Right hindlimb (tissue), 1 donor: ENCODE results near the gene UQCR11.
"Not testable (repeated sequence)": the region's sequence is repeated elsewhere in the genome, so short reads cannot be mapped to it uniquely, and the experiment has no call there.

Experiments used
- DNase-seq: peaks from one replicate; pipeline ENCODE4 v3.0.0-alpha.2; 2018

The UQCR11 gene

DNA sequence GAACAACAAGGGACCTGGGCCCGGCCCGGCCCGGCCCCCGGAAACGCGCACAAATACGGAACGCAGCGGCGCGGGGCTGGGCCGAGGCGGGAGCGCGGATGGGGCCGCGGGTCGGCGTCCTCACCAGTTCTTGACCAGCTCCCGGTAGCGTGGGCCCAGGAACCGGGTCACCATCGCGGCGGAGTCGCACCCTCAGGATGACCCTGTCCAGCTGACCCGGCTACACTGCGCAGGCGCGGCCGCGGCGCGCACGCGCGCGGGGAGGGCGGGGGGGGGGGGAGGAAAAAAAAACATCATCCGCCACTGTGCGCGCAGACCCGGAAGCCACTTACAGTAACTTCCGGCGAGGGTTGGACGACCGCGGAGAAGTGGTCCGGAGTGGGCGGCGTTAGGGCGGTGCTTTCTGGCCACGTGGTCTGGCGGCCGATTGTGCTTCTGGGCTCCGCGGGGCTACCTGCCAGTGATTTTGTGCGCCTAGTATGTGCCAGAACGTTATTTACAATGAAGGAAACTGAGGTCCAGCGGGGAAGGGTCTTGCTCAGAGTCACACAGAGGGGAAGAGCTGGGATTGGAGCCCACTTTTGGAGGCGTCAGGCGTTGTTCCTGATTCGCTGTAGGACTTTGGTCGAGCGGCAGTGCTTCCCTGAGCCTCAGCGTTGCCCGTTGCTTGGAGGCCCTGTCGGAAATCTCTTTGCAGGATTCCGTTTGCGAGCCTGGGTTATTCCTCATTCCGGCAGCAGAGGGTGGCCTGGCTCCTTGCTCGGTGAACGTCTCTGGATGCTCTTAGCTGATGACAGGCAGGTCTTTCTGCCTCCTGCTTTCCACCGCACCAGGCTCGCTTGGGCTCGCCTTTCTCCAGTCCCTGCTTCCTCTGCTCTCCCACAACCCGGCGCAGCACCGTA lies at the start of gene UQCR11:
TSS of gene UQCR11 (minus strand) at position 227 of the 902 bp plus-strand sequence. CDS start at position 174, 53 bp downstream.
- peak; percentile 97 for DNase-seq

DNA sequence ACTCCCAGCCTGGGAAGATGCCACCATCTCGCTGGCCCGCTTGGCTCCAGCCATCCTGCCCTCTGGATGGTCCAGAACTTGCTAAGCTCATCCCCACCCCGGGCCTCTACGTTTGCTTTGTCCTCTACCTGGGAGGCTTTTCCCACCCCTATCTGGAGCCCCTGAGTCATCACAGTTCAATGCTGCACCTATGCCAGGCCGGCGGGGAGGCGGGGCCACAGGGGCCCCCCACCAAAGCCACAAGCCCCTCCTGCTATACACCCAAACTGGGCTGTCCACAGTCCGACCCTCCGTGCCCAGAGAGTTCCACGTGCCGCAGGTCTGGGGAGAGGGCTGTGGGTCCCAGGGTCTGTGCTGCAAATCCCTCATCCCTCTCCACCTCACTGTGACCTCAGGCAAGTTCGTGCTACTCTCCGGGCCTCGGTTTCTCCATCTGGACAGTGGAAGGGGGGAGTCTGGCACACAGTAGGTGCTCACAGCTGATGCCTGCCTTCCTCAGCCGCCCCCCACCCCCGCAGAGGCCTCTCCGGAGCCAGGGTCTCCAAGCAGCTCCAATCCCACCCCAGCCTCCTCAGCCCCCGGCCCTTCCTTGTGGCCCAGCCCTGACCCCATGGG lies 49.0 kb upstream of the UQCR11 start:
- peak; percentile 16 for DNase-seq

DNA sequence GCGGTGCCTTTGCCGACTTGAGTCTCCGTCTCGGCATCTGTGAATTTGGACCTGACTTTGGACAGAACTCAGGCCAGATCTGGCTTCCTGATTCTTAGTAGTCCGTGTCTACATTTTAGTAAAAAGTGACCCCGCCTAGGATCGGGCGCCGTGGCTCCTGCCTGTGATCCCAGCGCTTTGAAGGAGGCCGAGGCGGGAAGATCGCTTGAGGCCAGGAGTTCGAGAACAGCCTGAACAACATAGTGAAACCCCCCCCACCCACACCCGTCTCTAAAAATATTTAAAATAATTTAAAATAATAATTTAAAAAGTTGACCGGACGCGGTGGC lies 48.0 kb upstream of the UQCR11 start:
- DNase-seq: no peak

DNA sequence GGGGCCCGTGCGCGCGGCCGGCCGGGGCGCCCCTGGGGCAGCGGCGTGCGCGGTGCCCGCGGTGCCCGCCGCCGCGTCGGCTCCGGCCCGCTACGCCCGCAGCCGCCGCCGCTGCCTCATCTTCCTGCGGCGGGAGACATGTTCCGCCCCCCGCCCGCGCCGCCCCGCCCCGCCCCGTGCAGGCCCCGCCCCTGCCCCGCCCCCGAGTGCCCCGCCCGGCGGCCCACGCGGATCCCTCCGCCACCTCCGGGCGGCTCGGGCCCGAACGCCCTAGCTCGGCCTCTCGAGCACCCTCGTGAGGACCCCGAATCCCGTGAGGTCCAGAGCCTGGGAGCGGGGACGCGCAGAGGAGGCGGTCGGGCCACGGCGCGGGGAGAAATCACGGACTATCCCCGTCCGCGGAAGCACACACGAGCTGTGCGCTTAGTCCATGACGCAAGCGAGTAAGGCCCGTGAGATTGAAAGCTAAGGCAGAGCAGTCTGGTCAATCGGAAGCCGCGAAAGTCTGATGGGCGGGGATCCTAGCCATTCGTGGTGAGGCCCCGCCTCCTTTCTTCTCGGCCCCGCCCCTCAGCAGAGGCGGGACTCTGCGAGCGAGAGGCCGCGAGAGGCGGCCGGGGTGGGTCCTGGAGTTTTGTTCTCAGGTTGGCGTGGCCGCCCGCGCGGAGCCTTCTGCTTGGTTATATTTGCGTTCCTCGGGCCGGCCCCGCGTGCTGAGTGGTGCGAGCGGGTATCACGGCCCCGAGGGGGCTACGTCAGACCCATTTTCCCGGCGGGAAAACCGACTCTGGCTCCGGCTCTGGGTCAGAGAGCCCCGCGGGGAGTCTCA lies 47.4 kb upstream of the UQCR11 start, which contains the start of gene TCF3:
TSS of gene TCF3 (minus strand) at position 145 of the 829 bp plus-strand sequence. CDS start 2,367 bp downstream, outside the sequence.
- peak; percentile 99 for DNase-seq

DNA sequence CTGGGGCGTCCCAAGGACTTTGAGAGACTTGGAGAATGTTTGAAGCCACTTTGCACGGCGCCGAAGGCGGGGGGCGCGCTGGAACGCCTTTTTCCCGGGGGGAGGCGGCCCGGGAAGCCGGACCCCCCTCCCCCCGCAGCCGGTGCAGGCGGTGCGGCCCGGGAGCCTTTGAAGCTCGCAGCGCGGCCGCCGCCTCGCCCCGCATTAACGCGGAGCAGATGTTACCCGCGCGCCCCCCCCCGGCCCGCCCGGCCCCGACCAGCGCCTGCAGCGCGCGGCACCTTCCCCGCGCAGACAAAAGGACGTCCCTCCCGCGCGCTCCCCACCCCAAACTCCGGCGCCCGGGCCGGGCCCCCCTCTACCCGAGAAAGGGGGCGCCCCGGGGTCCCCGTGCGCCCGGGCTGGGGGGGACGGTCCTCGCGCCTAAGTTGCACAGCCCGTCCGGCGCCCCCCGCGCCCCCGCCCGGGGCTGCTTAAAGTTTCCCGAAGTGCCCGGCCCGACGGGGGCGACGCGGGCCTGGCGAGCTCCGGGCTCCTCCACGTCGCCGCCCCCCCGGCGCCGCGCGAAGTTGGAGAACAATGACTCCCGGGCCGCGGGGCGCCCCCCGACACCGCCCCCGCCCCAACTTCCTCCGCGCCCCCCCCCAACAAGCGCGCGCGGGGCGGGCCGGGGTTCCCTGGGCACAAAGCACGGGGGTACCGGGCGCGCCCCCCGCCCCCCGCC lies 46.5 kb upstream of the UQCR11 start:
- DNase-seq: peak; percentile 73

DNA sequence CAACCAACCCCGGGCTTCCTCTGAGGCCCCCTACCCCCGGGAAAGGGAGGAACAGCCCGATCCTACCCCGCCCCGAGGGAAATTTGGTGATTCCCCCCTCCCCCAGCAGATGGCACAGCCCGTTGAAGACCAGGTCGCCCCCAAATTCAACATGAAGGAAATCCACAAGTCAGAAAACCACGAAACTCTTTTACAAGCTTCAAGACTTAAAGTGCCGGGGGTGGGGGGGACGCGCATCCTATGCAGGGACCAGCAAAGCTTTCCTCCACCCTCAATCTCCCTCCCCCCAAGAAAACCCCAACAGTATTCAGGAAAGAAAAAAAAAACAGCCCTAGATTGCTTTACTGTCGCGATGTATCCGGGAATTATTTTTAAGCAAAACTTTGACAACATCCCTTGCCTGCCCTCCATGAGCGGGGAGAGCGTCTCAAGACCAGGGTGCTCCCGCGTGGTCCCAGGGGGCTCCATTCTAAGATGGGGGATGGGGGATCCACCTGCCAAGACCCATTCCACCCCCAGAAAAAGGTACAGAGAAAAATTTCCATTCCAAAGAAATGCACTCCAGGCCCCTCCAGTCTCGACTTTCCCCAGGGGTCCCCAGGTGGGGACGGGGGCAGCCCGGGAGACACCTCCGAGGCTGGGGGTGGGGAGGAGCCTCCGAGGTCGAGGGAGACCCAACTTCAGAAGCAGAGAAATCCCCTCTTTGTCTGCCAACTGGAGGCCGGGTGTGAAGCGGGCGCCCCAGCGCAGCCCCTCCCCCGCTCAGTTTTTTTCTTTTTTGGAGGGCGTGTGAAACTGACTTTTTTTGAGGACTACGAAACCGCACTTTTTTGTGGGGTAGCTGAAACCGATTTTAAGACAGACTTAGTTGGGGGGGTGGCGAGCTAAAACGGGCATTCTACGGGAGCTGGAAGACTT lies 45.6 kb upstream of the UQCR11 start:
- DNase-seq: peak; percentile 65

DNA sequence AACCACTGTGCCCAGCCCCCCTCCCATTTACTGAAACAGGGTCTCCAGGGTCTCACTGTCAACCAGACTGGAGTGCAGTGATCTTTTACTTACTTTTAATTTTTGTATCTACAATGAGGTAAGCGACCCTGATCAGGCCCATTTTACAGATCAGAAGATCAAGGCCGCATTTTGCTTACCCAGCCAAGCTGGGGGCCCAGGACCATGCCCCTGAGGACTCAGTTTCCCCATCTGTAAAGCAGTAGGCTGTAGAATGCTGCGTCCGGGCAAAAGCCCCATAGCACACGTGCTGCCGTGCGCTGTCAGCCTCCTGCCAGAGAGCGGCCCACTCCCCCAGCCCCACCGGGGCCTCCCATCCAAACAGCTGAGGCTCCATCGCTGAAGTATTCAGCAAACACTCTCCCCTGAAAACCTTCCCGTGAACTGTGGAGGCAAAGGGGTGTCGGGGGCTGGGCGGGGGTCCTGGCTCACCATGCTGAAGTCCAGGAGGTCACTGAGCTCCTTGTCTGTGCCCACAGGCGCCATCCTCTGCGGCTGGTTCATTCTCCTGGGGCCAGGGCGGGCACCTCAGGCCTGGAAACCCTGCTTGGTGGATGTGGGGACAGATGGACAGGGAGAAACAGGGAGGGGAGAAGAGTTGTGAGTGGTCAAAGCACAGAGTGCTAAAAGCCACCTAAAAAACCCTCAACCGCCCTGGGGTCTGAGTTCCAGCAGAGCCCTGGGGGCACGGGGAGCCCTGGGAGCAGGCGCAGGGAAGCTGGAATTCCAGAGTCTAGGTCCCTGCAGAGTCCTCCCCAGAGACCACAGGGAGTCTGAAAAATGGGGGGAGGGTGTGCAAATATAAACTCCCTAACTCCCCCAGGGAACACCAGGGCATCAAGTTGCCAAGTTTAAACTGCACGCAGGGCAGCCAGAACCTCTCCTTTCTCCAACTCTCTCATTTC lies 44.7 kb upstream of the UQCR11 start:
- DNase-seq: no peak

DNA sequence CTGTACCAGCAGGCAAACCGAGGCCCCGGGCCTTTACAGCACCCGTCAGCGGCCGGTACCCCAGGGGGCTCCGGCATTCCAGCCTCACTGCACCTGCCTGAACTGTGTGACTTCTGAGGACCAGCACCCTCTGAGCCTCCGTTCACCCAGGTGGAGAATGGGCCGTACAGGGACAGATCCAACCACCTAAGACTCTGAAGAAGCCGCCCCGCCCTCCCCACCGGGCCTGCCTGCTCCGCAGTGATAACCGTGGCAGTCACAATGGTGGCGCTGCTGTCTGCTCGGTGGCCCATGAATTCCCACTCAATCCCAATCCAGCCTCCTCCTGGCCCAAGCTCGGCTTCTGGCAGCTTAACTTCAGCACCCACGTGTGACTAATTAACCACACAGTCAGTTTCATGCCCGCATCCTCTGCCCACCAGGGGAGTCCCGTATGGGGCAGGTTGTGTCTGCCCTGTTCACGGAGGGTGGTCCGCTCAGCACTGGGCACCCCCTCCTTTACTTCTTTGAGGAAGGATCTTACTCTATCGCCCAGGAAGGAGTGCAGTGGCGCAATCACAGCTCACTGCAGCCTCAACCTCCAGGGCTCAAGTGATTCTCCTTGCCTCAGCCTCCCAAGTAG lies 43.8 kb upstream of the UQCR11 start:
- no peak for DNase-seq

DNA sequence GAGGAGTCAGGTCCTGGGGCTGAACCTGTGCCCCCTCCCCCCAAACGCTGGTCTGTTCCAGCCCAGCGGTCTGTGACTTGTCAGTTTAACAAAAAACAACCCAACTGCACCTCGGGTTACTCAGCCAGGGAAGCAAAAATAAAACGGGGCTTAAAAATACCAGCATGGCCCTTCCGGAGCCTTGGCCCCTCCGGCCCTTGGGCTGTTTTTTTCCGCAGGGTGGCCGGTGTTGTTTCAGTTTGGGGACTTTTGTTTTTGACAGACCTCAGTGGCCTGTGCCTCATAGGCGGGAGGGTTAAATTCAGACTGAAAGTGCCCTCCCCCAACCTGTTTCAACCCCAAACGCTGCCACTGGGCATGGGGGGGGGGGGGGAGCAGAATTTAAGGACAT lies 43.2 kb upstream of the UQCR11 start:
- no peak for DNase-seq

DNA sequence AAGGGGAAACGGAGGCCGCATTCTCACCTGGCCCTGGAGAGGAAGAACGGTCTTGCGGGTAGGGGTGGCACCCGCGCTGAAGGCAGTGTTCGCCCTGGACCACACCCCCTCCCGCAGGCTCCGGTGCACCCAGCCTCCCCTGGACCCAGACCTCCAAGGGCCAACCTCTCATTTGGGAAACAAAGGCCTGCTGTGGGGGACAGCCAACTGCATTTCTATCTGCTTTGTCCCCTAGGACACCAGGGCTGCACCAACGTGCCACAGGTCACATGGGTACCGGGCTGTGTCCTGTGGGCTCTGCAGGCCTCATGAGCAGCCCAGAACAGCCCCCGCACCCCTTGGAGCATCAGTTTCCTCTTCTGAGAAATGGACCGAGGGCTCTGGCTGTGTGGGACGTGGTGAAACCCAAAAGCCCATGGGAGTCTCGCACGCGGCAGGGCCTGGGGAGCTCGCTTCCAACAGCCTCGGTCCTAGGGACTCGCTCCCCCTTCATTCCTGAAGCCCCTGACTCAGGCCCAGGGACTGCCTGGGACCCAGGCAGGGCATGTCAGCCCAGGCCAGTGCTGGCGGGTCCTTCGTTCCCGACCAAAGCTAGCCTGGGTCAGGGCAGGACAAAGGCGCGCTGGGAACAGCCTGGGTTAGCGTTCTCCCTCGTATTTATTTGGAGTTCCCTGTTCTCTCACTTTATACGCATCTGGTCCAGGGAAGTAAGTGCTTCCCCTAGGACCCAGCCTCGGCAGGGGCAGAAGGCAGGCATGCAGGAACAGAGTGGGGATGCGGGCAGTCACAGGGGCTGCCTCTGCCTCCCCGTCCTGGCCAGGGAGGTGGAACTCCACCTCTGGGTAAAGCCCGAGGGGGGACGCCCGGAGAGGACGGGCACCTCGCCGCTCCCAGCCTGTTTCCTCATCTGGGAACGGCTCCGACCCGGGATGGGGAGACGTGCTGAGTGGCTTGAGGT lies 42.5 kb upstream of the UQCR11 start:
- DNase-seq: no peak

DNA sequence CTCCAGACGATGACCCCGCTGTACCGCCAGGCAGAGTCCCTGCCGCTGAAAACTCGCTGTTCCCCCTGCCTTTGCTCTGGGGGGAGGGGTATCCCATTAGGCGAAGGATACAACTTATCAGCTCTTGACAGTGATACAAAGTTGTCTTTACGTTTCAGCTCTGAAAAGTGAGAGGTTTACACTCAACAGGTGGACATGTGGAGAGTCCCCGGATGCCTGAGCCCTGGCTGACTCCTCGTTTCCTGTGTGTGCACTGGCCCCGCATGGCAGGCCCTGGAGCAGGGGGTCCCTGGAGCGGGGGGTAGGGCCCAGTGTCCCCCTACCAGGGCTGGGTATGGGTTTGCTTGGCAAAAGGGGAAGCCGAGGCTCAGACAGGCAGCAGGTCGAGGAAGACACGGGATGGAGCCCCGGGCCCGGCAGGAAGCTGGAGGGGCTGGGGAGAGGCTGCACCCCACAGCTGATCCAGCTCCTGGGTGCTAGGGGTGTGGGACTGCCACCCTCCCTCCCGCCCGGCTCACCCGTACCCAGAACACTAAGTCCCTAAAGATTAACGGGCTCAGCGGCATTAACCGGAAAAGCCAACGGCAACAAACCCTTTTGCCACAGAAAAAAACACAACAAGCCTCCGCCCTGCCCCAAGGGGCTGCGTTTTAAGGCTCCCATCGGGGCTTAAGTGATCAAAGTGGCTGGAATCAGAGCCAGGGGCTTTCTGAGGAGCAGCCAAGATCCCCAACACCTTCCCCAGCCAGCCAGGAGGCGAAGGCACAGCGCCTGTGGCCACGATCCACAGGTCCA lies 41.6 kb upstream of the UQCR11 start:
- DNase-seq: no peak

DNA sequence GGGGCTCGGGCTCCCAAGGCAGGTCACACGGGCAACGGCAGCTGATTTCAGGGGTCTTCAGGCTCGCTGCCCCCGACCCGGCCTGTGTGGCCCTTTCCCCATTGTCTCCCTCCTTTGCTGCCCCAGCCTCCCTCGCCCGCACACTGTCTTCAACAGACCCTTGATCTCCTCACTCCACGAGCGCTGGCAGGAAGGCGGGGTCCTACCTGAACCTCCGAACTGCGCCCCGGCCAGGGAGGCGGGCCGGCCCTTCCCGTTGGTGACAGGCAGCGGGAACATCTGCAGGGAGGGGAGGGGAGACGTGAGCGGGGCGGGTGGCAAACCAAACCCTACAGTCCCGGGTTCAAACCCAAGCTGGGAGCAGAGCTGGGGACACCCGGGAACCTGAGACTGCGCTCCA lies 40.9 kb upstream of the UQCR11 start:
- DNase-seq: no peak

DNA sequence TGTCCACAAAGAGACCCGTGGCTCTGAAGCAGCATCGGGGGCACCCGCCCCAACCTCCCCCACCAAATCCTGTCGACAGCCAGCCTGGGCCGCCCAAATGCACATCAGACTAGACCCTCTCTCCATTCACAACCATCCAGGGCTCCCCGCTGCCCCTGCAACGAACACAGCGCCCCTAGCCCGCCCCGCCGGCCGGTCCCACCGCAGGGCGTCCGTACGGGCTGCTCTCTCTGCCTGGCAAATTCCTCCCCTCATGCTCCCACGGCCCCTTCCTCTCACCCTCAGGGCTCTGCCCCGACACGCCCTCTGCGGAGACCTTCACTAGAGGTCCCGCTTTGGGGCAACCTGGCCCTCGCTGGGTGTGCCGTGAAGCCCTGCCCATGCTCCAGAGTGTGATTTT lies 40.0 kb upstream of the UQCR11 start:
- no peak for DNase-seq

DNA sequence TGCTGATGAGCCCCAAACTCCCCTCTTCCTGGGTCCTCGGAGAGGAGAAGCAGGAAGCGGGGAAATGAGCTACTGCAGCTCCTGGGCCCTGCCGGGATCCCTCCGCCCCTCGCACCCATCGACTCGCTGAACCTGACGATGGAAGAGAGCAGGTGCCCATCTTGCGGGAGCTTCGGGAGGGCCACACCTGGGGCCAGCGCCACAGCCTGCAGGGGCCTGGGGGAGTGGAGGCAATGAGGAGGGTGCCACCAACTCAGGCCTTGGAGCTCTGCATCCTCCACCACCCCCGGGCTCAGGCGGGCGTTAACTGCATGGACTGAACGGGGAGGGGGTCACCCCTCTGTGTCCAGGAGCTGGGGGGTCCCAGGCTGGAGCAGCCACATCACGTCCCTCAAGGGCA lies 38.8 kb upstream of the UQCR11 start:
- no peak for DNase-seq

DNA sequence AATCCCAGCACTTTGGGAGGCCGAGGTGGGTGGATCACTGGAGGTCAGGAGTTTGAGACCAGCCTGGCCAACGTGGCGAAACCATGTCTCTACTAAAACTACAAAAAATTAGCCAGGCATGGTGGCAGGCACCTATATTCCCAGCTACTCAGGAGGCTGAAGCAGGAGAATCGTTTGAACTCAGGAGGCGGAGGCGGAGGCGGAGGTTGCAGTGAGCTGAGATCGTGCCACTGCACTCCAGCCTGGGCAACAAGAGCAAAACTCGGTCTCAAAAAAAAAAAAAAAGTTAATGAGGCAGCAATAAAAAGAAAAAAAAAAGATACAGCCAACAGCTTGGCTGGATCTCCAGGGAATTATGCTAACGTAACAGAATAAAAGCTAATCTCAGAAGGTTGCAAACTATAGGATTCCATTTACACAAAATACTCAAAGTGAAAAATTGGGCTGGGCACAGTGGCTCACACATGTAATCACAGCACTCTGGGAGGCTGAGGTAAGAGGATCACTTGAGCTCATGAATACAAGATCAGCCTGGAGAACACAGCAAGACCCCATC lies 35.7 kb upstream of the UQCR11 start:
- DNase-seq: not testable (repeated sequence)

DNA sequence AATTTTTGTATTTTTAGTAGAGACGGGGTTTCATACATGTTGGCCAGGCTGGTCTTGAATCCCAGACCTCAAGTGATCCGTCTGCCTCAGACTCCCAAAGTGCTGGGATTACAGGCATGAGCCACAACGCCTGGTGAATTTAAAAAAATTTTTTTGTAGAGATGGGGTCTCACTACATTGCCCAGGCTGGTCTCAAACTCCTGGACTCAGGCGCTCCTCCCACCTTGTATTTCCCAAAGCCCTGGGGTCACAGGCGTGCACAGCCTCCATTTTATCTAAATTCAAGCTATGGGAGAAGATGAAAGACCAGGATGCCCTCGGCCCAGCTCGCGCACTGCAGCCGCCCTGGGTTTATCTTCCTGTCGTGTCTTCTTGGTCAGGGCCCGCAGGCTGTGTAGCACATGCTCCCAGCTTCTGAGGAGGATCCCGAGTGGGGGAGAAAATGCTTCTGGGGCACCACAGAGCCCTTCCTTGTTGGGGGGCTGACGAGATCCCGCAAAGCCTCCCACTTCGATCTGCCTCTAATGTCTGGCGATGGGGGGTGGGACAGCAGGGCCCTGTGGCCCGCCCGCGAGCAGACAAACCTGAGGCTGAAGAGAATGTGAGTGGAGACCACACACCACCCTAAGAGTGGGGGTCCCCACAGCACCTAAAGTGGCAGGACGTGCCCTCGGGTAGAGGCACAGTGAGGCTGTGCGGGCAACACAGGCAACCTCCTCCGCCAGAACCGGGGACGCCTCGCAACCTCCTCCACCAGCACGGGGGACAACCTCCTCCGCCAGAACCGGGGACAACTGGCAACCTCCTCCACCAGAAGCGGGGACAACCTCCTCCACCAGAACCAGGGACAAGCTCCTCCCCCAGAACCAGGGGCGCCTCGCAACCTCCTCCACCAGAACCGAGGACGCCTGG lies 31.3 kb upstream of the UQCR11 start:
- DNase-seq: no peak

DNA sequence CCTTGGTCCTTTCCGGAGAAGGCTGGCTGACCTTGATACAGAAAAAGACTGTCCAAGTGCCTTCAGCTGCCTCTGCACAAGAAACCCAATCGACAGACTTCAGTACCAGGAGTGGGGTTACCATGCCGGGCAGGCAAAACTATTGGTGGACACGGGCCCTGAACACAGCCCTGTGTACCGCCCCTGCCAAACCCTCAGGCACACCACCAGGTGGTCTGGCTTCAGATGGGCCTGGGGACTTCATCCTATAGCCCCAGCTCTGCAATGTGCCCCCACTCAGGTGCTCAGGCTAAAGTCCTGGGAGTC lies 29.6 kb upstream of the UQCR11 start:
- no peak for DNase-seq
